HepG2 (cell line): ENCODE results near the gene NOL4L. TPM values are rescaled to one million over a fixed set of nuclear protein-coding genes. Genes with fewer than 3 reads are reported as not detected.
A peak's percentile ranks its signal among the peaks of the same experiment; 100 is the strongest.

ENCODE experiments used
- CHCHD3 ChIP-seq: sonication (generic); formaldehyde crosslinking; IDR thresholded peaks from 2 replicates; pipeline ENCODE4 v1.8.0; 2022; ENCODE audit warnings: mild to moderate bottlenecking, missing genetic modification reagents, moderate library complexity
- EZH2 ChIP-seq: conservative IDR thresholded peaks from 2 replicates; pipeline ENCODE4 v1.6.1; 2012; ENCODE audit warnings: mild to moderate bottlenecking, low read depth, low read length, moderate library complexity
- FOXA1 ChIP-seq, 2 experiments: fragments of 450-650 bp in 1 of 2; sonication (generic) in 1 of 2; formaldehyde crosslinking in 1 of 2; IDR thresholded peaks; 2 replicates each; pipeline versions ENCODE4 v1.4.0 to v1.6.1; 2016 to 2020; ENCODE audit warnings: missing genetic modification reagents in 1 of 2
- MYNN ChIP-seq: sonication (generic); formaldehyde crosslinking; IDR thresholded peaks from 2 replicates; pipeline ENCODE4 v1.4.0; 2020; ENCODE audit warnings: mild to moderate bottlenecking, low read depth, missing genetic modification reagents
- NCOA1 ChIP-seq: sonication (generic); formaldehyde crosslinking; IDR thresholded peaks from 2 replicates; pipeline ENCODE4 v1.9.0; 2021; ENCODE audit warnings: missing genetic modification reagents
- NFRKB ChIP-seq: fragments of 450-650 bp; IDR thresholded peaks from 2 replicates; pipeline ENCODE4 v1.6.1; 2017
- NKX3-1 ChIP-seq: sonication (generic); formaldehyde crosslinking; IDR thresholded peaks from 2 replicates; pipeline ENCODE4 v1.5.0; 2020; ENCODE audit warnings: missing genetic modification reagents
- PHF5A ChIP-seq: IDR thresholded peaks from one replicate; pipeline ENCODE4 v1.6.1; 2018; ENCODE audit warnings: low read depth, missing genetic modification reagents; ENCODE audit not compliant: unreplicated experiment
- SIX4 ChIP-seq: sonication (generic); formaldehyde crosslinking; IDR thresholded peaks from 2 replicates; pipeline ENCODE4 v1.4.0; 2020; ENCODE audit warnings: missing genetic modification reagents
- TSC22D2 ChIP-seq: sonication (generic); formaldehyde crosslinking; IDR thresholded peaks from 2 replicates; pipeline ENCODE4 v1.5.1; 2020; ENCODE audit warnings: missing genetic modification reagents, mild to moderate bottlenecking, borderline replicate concordance
- ZBTB7A ChIP-seq: sonication (generic); formaldehyde crosslinking; IDR thresholded peaks from 2 replicates; pipeline ENCODE4 v1.8.0; 2022; ENCODE audit warnings: mild to moderate bottlenecking, missing genetic modification reagents
- ZKSCAN5 ChIP-seq: sonication (generic); formaldehyde crosslinking; IDR thresholded peaks from 2 replicates; pipeline ENCODE4 v1.5.1; 2020; ENCODE audit warnings: mild to moderate bottlenecking, missing genetic modification reagents
- ZMYM4 ChIP-seq: sonication (generic); formaldehyde crosslinking; IDR thresholded peaks from 2 replicates; pipeline ENCODE4 v1.8.1; 2023; ENCODE audit warnings: mild to moderate bottlenecking, missing genetic modification reagents
- ZNF234 ChIP-seq: sonication (generic); formaldehyde crosslinking; conservative IDR thresholded peaks from 2 replicates; pipeline ENCODE4 v1.5.1; 2020; ENCODE audit warnings: mild to moderate bottlenecking, missing genetic modification reagents
- ZNF30 ChIP-seq: sonication (generic); formaldehyde crosslinking; IDR thresholded peaks from 2 replicates; pipeline ENCODE4 v1.5.0; 2020; ENCODE audit warnings: mild to moderate bottlenecking, missing genetic modification reagents
- ZNF367 ChIP-seq: sonication (generic); formaldehyde crosslinking; IDR thresholded peaks from 2 replicates; pipeline ENCODE4 v1.4.0; 2020; ENCODE audit warnings: missing genetic modification reagents, borderline replicate concordance
- ZNF383 ChIP-seq: sonication (generic); formaldehyde crosslinking; IDR thresholded peaks from 2 replicates; pipeline ENCODE4 v1.4.0; 2020; ENCODE audit warnings: missing genetic modification reagents, mild to moderate bottlenecking, borderline replicate concordance
- ZSCAN21 ChIP-seq: sonication (generic); formaldehyde crosslinking; IDR thresholded peaks from 2 replicates; pipeline ENCODE4 v1.8.0; 2022; ENCODE audit warnings: mild to moderate bottlenecking, missing genetic modification reagents, moderate library complexity, borderline replicate concordance
- polyA plus RNA-seq, 8 experiments: library from polyadenylated mRNA; depleted of rRNA in 3 of 8; stranded (reverse) in 7 of 8; unstranded in 1 of 8; fragments of >200 nt; fragmentation: Illumina TruSeq in 4 of 8; extraction: Trizol in 4 of 8; gene quantifications; 2 replicates each; pipeline versions ENCODE4 v1.2.1 to v1.2.3, GENCODE V29; 2011 to 2016; ENCODE audit warnings: low read depth in 4 of 8, missing spikeins in 1 of 8, mixed read lengths in 1 of 8; ENCODE audit not compliant: insufficient read depth in 1 of 8
- total RNA-seq, 5 experiments: library from RNA; depleted of rRNA; stranded (reverse); fragments of >200 nt; fragmentation: Illumina TruSeq; extraction: Trizol; gene quantifications; 2 replicates each; pipeline ENCODE4 v1.2.3, GENCODE V29; 2016; ENCODE audit warnings: low read depth in 1 of 5
- TF ChIP-seq, protein P1 (sequence below): sonication (generic); formaldehyde crosslinking; IDR thresholded peaks from 2 replicates; pipeline ENCODE4 v1.4.0; 2020; ENCODE audit warnings: missing genetic modification reagents, borderline replicate concordance
- TF ChIP-seq, protein P2 (sequence below): sonication (generic); formaldehyde crosslinking; IDR thresholded peaks from 2 replicates; pipeline ENCODE4 v1.4.0; 2020; ENCODE audit warnings: missing genetic modification reagents, mild to moderate bottlenecking, borderline replicate concordance
- TF ChIP-seq, protein P3 (sequence below): sonication (generic); formaldehyde crosslinking; IDR thresholded peaks from 2 replicates; pipeline ENCODE4 v1.8.0; 2022; ENCODE audit warnings: mild to moderate bottlenecking, missing genetic modification reagents; ENCODE audit not compliant: insufficient replicate concordance

NOL4L gene
- total and polyA plus RNA-seq, 2 of the 13 experiments (the other 11 are each of a cell fraction or from before 2014, with no cell fraction given), result 16.6 to 35.4 TPM

DNA sequence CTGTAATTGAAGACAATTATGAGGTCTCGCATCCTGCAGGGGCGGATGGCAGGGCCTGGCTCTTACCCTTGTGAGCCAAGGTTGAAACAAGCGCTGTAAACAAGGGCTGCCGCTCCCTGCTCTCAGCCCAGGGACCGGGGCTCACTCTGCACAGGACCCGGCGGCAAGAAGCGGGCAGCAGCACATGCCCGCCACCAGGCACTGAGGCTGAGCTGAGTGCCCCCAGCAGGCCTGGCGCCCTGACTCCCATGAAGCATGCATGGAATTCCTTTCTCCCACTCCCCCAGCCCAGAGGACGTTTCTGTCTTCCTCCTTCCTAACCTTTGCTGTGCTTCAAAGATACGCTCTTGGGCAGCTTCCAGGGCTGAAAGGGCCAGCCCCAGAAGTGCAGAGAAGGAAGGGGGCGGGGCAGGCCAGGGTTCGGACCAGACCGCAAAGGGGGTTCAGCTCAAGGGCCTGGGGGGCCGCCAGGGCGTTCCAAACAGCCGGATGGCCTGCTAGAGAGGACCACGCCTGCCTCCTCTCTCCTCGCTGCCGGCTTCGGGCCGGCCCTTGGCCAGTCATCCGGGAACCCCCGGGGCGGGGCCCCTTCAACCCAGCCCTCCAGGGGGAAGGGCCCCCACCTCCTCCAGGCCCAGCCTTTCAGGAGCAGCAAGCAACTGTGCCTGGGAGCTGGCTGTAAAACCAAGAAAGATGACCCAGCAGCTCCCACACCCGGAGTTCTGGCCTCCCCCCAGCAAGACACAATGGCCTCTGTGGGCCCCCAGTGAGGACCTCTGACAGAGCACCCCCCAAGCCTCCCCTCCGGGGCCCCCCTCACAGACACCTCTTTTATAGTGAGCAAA lies 109.9 kb downstream of the NOL4L start (continued):
- TF ChIP-seq, protein P1, sequence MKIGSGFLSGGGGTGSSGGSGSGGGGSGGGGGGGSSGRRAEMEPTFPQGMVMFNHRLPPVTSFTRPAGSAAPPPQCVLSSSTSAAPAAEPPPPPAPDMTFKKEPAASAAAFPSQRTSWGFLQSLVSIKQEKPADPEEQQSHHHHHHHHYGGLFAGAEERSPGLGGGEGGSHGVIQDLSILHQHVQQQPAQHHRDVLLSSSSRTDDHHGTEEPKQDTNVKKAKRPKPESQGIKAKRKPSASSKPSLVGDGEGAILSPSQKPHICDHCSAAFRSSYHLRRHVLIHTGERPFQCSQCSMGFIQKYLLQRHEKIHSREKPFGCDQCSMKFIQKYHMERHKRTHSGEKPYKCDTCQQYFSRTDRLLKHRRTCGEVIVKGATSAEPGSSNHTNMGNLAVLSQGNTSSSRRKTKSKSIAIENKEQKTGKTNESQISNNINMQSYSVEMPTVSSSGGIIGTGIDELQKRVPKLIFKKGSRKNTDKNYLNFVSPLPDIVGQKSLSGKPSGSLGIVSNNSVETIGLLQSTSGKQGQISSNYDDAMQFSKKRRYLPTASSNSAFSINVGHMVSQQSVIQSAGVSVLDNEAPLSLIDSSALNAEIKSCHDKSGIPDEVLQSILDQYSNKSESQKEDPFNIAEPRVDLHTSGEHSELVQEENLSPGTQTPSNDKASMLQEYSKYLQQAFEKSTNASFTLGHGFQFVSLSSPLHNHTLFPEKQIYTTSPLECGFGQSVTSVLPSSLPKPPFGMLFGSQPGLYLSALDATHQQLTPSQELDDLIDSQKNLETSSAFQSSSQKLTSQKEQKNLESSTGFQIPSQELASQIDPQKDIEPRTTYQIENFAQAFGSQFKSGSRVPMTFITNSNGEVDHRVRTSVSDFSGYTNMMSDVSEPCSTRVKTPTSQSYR (CRISPR knock-in tag), result no peak; the same call in 1 of the 2 replicates
- TF ChIP-seq MYNN (CRISPR knock-in tag) (no peak), NFRKB (no peak), TSC22D2 (CRISPR knock-in tag) (peak; percentile 89; the same call in 1 of the 2 replicates), FOXA1 (IDR thresholded peaks at IDR 0.05) (no peak), FOXA1 (CRISPR knock-in tag; IDR thresholded peaks at IDR 0.05) (peak; percentile 88), ZSCAN21 (0 out of 2 replicates have a peak, but pooled peaks have one; percentile 26), ZBTB7A (CRISPR knock-in tag) (peak; percentile 82; the same call in 1 of the 2 replicates), ZNF383 (CRISPR knock-in tag) (peak; percentile 52; the same call in 1 of the 2 replicates), ZMYM4 (CRISPR knock-in tag) (peak; percentile 65), PHF5A (CRISPR knock-in tag) (peak; percentile 17), NCOA1 (CRISPR knock-in tag) (peak; percentile 97), ZNF367 (CRISPR knock-in tag) (peak; percentile 81; the same call in 1 of the 2 replicates), ZKSCAN5 (CRISPR knock-in tag) (peak; percentile 51; the same call in 1 of the 2 replicates), ZNF234 (CRISPR knock-in tag) (peak; percentile 87; the same call in 1 of the 2 replicates), NKX3-1 (peak; percentile 74; the same call in 1 of the 2 replicates), ZNF30 (CRISPR knock-in tag) (peak; percentile 80; the same call in 1 of the 2 replicates), SIX4 (CRISPR knock-in tag) (peak; percentile 64), EZH2 (no peak), CHCHD3 (CRISPR knock-in tag) (no peak; the same call in 1 of the 2 replicates)
- TF ChIP-seq, protein P2, sequence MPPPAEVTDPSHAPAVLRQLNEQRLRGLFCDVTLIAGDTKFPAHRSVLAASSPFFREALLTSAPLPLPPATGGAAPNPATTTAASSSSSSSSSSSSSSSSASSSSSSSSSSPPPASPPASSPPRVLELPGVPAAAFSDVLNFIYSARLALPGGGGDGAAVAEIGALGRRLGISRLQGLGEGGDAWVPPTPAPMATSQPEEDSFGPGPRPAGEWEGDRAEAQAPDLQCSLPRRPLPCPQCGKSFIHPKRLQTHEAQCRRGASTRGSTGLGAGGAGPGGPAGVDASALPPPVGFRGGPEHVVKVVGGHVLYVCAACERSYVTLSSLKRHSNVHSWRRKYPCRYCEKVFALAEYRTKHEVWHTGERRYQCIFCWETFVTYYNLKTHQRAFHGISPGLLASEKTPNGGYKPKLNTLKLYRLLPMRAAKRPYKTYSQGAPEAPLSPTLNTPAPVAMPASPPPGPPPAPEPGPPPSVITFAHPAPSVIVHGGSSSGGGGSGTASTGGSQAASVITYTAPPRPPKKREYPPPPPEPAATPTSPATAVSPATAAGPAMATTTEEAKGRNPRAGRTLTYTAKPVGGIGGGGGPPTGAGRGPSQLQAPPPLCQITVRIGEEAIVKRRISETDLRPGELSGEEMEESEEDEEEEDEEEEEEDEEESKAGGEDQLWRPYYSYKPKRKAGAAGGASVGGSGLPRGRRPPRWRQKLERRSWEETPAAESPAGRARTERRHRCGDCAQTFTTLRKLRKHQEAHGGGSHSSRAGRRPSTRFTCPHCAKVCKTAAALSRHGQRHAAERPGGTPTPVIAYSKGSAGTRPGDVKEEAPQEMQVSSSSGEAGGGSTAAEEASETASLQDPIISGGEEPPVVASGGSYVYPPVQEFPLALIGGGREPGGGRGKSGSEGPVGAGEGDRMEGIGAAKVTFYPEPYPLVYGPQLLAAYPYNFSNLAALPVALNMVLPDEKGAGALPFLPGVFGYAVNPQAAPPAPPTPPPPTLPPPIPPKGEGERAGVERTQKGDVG, result no peak
- TF ChIP-seq, protein P3, sequence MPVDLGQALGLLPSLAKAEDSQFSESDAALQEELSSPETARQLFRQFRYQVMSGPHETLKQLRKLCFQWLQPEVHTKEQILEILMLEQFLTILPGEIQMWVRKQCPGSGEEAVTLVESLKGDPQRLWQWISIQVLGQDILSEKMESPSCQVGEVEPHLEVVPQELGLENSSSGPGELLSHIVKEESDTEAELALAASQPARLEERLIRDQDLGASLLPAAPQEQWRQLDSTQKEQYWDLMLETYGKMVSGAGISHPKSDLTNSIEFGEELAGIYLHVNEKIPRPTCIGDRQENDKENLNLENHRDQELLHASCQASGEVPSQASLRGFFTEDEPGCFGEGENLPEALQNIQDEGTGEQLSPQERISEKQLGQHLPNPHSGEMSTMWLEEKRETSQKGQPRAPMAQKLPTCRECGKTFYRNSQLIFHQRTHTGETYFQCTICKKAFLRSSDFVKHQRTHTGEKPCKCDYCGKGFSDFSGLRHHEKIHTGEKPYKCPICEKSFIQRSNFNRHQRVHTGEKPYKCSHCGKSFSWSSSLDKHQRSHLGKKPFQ (CRISPR knock-in tag), result no peak
